Subcutaneous abdominal adipose tissue (tissue), 5 donors: ENCODE measurements around the gene ITGBL1.

Source experiments
- H3K27ac ChIP-seq: one replicate; pipeline ENCODE4 v1.7.0; 2013; ENCODE audit warnings: low read depth, mild to moderate bottlenecking, inconsistent platforms, low read length, moderate library complexity
- H3K27me3 ChIP-seq, 5 donors: one replicate each; pipeline ENCODE4 v1.7.0; 2013; ENCODE audit warnings: low read length in 5 of 5, inconsistent platforms in 1 of 5; ENCODE audit not compliant: control insufficient read depth in 5 of 5, insufficient read depth in 4 of 5
- H3K36me3 ChIP-seq, 5 donors: one replicate each; pipeline ENCODE4 v1.7.0; 2013; ENCODE audit warnings: low read length in 5 of 5; ENCODE audit not compliant: control insufficient read depth in 5 of 5, insufficient read depth in 5 of 5
- H3K4me1 ChIP-seq, 5 donors: one replicate each; pipeline ENCODE4 v1.7.0; 2013; ENCODE audit warnings: low read length in 5 of 5, mild to moderate bottlenecking in 3 of 5, moderate library complexity in 1 of 5; ENCODE audit not compliant: control insufficient read depth in 5 of 5, insufficient read depth in 5 of 5
- H3K4me3 ChIP-seq, 5 donors: one replicate each; pipeline ENCODE4 v1.7.0; 2013; ENCODE audit warnings: low read length in 5 of 5, low read depth in 1 of 5
- H3K9ac ChIP-seq, 5 donors: one replicate each; pipeline ENCODE4 v1.7.0; 2013; ENCODE audit warnings: low read length in 5 of 5, mild to moderate bottlenecking in 4 of 5, moderate library complexity in 3 of 5
- H3K9me3 ChIP-seq, 5 donors: one replicate each; pipeline ENCODE4 v1.7.0; 2013; ENCODE audit warnings: low read length in 5 of 5; ENCODE audit not compliant: control insufficient read depth in 5 of 5
- donor health status: healthy.
- donor health status: healthy.
- donor health status: healthy.
- donor health status: healthy.
- donor health status: healthy.

Gene ITGBL1

DNA sequence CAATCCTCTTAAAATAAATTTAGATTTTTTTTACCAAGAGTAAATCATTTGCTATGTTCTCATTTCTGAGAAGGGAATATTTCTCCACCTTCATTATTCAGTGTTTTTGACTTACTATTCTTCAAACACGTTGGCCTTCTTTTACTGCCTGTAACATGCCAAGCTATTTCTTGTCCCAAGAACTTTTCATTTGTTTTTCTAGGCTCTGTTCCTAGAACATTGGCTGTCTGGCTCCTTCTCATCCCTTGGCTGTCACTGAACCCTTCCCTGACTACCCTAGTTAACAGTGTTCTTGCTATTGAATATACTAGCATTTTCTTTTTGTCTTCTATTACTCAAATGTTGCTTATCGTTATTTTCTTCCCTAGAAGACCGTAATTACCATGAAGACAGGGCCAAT, 248.1 kb downstream of the ITGBL1 start:
- Histone ChIP-seq H3K4me1 (peaks cover 0 to 16% (median 7%) of the 10 kb centered on the region in 5 donors), H3K9me3 (no peaks in the 10 kb centered on the region), H3K4me3 (no peak overlapping the region), H3K27me3 (no peaks in the 10 kb centered on the region), H3K9ac (no peak overlapping the region), H3K36me3 (no peaks in the 10 kb centered on the region), H3K27ac (no peak overlapping the region)

DNA sequence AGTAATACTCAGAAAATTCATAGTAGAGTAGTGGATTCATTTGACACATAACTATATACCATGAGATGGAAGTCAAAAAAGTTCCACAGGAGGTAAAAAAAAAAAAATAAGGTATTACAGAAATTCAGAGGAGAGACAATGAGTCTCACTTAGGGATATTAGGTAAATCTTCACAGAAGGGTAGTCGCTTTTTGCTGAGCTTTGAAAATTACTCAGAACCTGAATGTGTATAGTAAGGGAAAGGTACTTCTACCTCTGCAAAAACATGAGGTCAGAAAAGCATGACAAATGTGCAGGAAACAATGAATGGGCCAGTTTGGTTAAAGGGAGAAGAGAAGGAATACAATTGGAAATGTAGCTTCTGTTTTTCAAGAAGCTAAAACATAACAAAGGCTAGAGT, 250.6 kb downstream of the ITGBL1 start:
- H3K27me3 ChIP-seq = no peaks in the 10 kb centered on the region
- no peaks in the 10 kb centered on the region for H3K36me3 ChIP-seq
- H3K9ac ChIP-seq = no peak overlapping the region
- no peak overlapping the region for H3K27ac ChIP-seq
- H3K9me3 ChIP-seq = no peaks in the 10 kb centered on the region
- H3K4me1 ChIP-seq = peaks cover 0 to 9% (median 4%) of the 10 kb centered on the region in 5 donors
- H3K4me3 ChIP-seq = no peak overlapping the region

DNA sequence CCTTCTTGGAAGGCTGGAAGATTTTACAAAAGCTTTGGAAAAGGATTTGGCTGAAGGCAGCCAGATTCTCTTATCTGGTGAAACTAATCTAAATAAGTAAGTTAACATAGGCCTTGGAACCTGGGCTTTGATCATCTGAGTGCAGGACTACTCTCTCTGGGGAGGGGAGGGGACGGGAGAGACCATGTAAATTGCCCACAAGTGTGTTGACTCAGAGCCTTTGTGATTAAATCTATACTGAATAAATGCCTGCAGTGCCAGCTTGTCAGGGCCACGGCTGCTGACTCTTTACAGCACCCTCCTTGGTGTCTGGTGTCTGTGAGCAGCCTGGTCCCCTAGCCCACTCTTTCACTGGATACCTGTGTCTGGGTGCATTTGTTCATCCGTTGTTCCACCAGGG, 251.4 kb downstream of the ITGBL1 start:
- Histone ChIP-seq H3K9ac (no peak overlapping the region), H3K4me1 (peaks cover 0 to 9% (median 4%) of the 10 kb centered on the region in 5 donors), H3K4me3 (no peak overlapping the region), H3K9me3 (no peaks in the 10 kb centered on the region), H3K36me3 (no peaks in the 10 kb centered on the region), H3K27ac (no peak overlapping the region), H3K27me3 (no peaks in the 10 kb centered on the region)

DNA sequence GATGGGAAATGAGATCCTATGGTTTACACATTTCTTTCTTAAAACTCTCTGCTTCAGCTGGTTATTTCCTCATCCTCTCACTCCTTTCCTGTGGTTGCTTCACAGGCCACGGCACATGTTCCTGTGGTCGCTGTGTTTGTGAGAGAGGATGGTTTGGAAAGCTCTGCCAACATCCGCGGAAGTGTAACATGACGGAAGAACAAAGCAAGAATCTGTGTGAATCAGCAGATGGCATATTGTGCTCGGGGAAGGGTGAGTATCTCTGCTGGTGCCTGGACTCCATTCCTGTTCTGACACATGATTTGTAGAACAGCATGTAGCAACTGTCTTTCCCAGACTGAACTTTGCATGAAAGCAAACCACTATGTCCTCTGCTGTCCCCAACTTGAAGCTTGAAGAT, 254.2 kb downstream of the ITGBL1 start:
- Histone ChIP-seq H3K9ac (no peak overlapping the region), H3K27ac (no peak overlapping the region)

DNA sequence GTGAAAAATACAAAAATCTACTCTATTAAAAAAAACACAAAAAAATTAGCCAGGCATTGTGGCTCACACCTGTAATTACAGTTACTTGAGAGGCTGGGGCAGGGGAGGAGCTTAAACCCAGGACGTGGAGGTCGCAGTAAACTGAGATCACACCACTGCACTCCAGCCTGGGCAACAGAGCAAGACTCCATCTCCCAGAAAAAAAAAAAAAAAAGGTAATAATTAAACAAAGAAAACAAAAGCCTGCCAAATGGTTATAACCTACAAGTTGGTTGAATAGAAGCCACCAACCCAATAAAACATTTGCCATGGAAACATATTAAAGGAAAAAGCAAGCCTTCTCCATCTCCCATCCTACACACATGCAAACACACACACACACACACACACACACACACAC, 255.2 kb downstream of the ITGBL1 start:
- Histone ChIP-seq H3K36me3 (no peaks in the 10 kb centered on the region), H3K4me3 (no peak overlapping the region), H3K27ac (no peak overlapping the region), H3K9ac (no peak overlapping the region), H3K4me1 (no peaks in the 10 kb centered on the region), H3K27me3 (no peaks in the 10 kb centered on the region), H3K9me3 (no peaks in the 10 kb centered on the region)

More for the DNA sequence above, 254.2 kb downstream of the ITGBL1 start:
- Histone ChIP-seq H3K4me3 (no peak overlapping the region), H3K27me3 (no peaks in the 10 kb centered on the region), H3K9me3 (no peaks in the 10 kb centered on the region), H3K4me1 (no peaks in the 10 kb centered on the region), H3K36me3 (no peaks in the 10 kb centered on the region)

DNA sequence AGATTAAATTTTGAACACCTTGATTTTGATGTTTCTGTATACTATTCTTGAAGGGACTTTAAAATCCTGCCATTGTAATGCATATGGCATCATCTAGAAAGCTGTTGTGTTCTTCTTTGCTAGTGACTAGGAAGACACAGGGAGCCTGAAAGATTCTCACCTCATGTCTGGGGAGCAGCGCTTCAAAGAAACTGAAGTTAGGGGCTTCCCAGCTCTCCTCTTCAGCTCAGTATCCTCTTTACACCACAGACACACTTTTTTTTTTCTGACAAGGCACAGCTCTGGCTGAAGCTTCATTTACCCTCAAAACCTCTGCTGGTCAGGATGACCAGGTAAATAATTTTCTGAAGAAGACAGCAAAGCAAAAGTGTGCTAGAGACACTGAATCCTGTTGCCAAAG, 255.6 kb downstream of the ITGBL1 start:
- H3K9ac ChIP-seq = no peak overlapping the region
- no peak overlapping the region for H3K4me3 ChIP-seq
- no peaks in the 10 kb centered on the region for H3K9me3 ChIP-seq
- no peaks in the 10 kb centered on the region for H3K4me1 ChIP-seq
- no peaks in the 10 kb centered on the region for H3K27me3 ChIP-seq
- no peaks in the 10 kb centered on the region for H3K36me3 ChIP-seq
- no peak overlapping the region for H3K27ac ChIP-seq

DNA sequence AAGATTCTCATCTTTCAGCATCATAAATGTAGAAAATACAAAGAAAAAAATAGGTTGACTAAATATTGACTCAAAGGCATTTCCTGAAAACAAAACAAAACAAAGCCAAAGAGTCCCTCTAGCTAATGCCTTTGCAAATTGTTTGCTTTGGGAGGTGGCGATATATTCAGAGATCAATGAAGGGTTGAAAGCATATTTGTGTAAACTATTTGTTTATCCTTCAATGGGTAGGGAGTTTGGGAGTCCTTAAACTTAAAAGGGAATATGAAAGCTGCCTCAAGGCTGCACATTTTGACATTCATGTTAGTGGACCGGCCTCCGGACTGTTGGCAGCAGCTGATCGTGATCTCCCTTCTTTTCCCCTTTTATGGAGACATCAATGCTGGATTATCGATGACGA, 257.5 kb downstream of the ITGBL1 start:
- no peaks in the 10 kb centered on the region for H3K27me3 ChIP-seq
- no peak overlapping the region for H3K4me3 ChIP-seq
- H3K9me3 ChIP-seq = no peaks in the 10 kb centered on the region
- H3K27ac ChIP-seq = no peak overlapping the region
- no peaks in the 10 kb centered on the region for H3K36me3 ChIP-seq
- H3K4me1 ChIP-seq = no peaks in the 10 kb centered on the region
- no peak overlapping the region for H3K9ac ChIP-seq

DNA sequence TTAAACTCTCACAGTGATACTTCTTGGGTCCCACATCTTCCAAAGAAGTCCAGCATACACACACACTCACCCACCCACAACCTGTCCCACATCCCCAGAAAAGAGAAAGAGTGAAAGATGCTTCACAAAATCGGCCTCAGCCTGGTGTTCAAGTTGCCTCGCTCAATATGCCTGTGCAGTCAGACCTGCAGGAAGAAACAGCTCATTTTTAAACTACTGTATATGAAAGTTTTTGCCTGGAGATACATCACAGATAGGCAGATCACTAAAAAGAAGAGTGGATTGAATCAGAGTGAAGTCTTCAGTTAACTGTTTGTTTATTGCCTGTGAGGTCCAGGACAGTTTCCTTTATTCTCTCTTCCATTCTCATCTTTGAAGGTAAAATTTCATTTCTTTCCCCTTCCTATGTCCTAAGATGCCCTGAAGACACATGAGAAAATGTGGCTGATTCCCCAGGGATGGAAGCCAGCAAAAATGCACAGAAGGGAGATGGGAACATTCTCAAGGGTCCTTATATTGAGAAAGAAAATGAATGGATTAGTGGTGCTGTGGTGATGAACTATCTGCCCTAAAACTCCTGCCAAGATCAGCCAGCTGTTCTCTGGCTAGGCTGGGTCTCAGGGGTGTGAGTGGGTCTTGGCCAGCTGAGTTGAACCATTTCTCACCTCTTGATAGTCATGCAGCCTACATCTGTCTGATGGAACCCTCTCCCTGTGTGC, 259.0 kb downstream of the ITGBL1 start:
- H3K27ac ChIP-seq = no peak overlapping the region
- H3K4me3 ChIP-seq = no peak overlapping the region
- H3K9me3 ChIP-seq = no peaks in the 10 kb centered on the region
- H3K9ac ChIP-seq = no peak overlapping the region
- no peaks in the 10 kb centered on the region for H3K36me3 ChIP-seq
- H3K27me3 ChIP-seq = no peaks in the 10 kb centered on the region
- no peaks in the 10 kb centered on the region for H3K4me1 ChIP-seq

DNA sequence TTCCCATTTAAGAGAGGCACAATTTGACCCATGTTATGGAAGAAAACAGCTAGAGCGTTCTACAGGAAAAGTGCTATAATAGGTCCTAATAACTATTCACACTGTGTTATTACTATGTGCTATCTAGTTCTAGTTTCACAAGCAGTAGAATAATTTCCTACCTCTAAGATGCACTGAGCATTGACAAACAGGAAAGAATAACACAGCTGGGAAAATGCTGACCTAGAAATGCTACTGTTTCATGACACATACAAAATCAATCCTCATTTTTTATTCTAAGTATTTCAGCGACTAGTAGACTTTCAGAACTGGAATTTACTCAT, 259.5 kb downstream of the ITGBL1 start:
- no peaks in the 10 kb centered on the region for H3K27me3 ChIP-seq
- H3K9me3 ChIP-seq = no peaks in the 10 kb centered on the region
- H3K4me1 ChIP-seq = no peaks in the 10 kb centered on the region
- no peak overlapping the region for H3K9ac ChIP-seq
- no peaks in the 10 kb centered on the region for H3K36me3 ChIP-seq
- no peak overlapping the region for H3K27ac ChIP-seq
- H3K4me3 ChIP-seq = no peak overlapping the region

DNA sequence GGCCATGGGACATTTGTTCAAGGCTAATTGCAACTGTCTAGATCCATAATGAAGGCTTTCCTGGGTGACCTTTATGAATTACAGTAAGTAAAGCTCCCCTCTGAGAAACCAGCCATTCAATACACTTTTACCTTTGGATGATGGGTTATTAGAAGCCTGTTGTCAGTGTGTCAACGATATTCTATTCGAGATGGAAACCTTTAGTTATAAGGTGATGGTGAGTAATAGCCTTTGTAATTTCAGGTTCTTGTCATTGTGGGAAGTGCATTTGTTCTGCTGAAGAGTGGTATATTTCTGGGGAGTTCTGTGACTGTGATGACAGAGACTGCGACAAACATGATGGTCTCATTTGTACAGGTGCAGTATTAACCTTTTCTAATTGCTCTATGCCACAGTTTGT, 261.7 kb downstream of the ITGBL1 start:
- Histone ChIP-seq H3K27ac (no peak overlapping the region), H3K9me3 (no peaks in the 10 kb centered on the region), H3K9ac (no peak overlapping the region), H3K36me3 (no peaks in the 10 kb centered on the region), H3K4me1 (no peaks in the 10 kb centered on the region), H3K27me3 (no peaks in the 10 kb centered on the region), H3K4me3 (no peak overlapping the region)

DNA sequence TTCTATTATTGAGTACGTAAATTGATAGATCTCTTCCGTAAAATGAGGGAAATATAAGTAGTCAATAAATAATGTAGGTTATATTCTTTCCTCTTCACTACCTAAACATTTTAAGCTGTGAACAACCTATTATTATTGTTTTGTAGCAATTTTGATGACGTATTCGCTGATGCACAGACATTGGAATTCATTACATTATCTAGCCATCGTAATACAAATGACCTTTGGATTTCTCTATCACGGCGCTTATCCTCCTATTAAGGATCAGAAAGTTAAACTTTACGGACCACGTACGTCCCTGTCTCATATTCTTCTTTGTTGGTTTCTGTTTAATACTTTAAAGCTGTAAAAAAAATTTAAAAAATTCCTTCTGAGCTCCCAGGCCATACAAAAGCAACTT, 264.9 kb downstream of the ITGBL1 start:
- no peaks in the 10 kb centered on the region for H3K36me3 ChIP-seq
- H3K4me3 ChIP-seq = no peak overlapping the region
- H3K27me3 ChIP-seq = no peaks in the 10 kb centered on the region
- H3K27ac ChIP-seq = no peak overlapping the region
- H3K4me1 ChIP-seq = no peaks in the 10 kb centered on the region
- no peak overlapping the region for H3K9ac ChIP-seq
- H3K9me3 ChIP-seq = no peaks in the 10 kb centered on the region
